Stimulated activated memory B cell treated with anti-CD40 and anti-IgM and Interleukin-4, amounts not matched to agents 10 μg/mL and 1 μg/mL and 100 μg/mL, for 72 hours (primary cell): ENCODE results near the gene WDR59.
"Not testable (repeated sequence)": the region's sequence is repeated elsewhere in the genome, so short reads cannot be mapped to it uniquely, and the experiment has no call there.

Experiments
- ATAC-seq: fragments of 150-1000 bp; cut with Tn5 transposase; 2 replicates; pipeline ENCODE4 v1.10.0; 2021
- H3K27ac Mint-ChIP-seq: one replicate; pipeline ENCODE4 v1.8.0; 2022; ENCODE audit warnings: mild to moderate bottlenecking, mixed read lengths
- H3K27me3 Mint-ChIP-seq: one replicate; pipeline ENCODE4 v1.8.0; 2022; ENCODE audit warnings: mixed read lengths
- H3K36me3 Mint-ChIP-seq: one replicate; pipeline ENCODE4 v1.8.0; 2022; ENCODE audit warnings: mixed read lengths
- H3K4me1 Mint-ChIP-seq: one replicate; pipeline ENCODE4 v1.8.0; 2022; ENCODE audit warnings: mixed read lengths
- H3K4me3 Mint-ChIP-seq: one replicate; pipeline ENCODE4 v1.8.0; 2022; ENCODE audit warnings: mild to moderate bottlenecking, moderate library complexity, mixed read lengths
- H3K9me3 Mint-ChIP-seq: one replicate; pipeline ENCODE4 v1.8.0; 2022; ENCODE audit warnings: mixed read lengths

Gene WDR59

GRCh38 chr16:74999609-75000480, 14.9 kb upstream of the WDR59 start:
- no peak overlapping the region for H3K27ac Mint-ChIP-seq

GRCh38 chr16:74999219-74999608, 14.3 kb upstream of the WDR59 start:
- Mint-ChIP-seq H3K36me3 (no peaks in the 10 kb centered on the region), H3K27ac (no peak overlapping the region), H3K9me3 (no peaks in the 10 kb centered on the region), H3K4me3 (peak overlapping the region; percentile 75), H3K27me3 (peaks cover 59% of the 10 kb centered on the region), H3K4me1 (peaks cover 21% of the 10 kb centered on the region)
- ATAC-seq: peak; percentile 72

More at GRCh38 chr16:74999609-75000480, 14.9 kb upstream of the WDR59 start:
- Mint-ChIP-seq H3K36me3 (no peaks in the 10 kb centered on the region), H3K4me1 (peaks cover 21% of the 10 kb centered on the region), H3K27me3 (peaks cover 57% of the 10 kb centered on the region), H3K9me3 (no peaks in the 10 kb centered on the region), H3K4me3 (peak overlapping the region; percentile 75)
- ATAC-seq: peak; percentile 4

- H3K4me1 Mint-ChIP-seq: peaks cover 21% of the 10 kb centered on the region
- H3K27ac Mint-ChIP-seq: no peak within 1 kb of the TSS
- H3K9me3 Mint-ChIP-seq: no peaks in the 10 kb centered on the region
- peak; percentile 86 for ATAC-seq
- peak within 1 kb of the TSS; percentile 75 for H3K4me3 Mint-ChIP-seq
- no peaks in the 10 kb centered on the region for H3K36me3 Mint-ChIP-seq
- H3K27me3 Mint-ChIP-seq: peaks cover 59% of the 10 kb centered on the region
Measured at GRCh38 chr16:74998481-74999218, 13.7 kb upstream of the WDR59 start, which contains the start of gene ZNRF1. Gene ZNRF1, plus strand, starts transcription at chr16:74999024. Its CDS starts 648 bp downstream, at chr16:74999672.

- peaks cover 21% of the 10 kb centered on the region for H3K4me1 Mint-ChIP-seq
- no peak overlapping the region for H3K4me3 Mint-ChIP-seq
- no peaks in the 10 kb centered on the region for H3K9me3 Mint-ChIP-seq
- no peak for ATAC-seq
- H3K27ac Mint-ChIP-seq: no peak overlapping the region
- H3K27me3 Mint-ChIP-seq: peaks cover 48% of the 10 kb centered on the region
- H3K36me3 Mint-ChIP-seq: no peaks in the 10 kb centered on the region
Measured at GRCh38 chr16:74997042-74997491, 12.1 kb upstream of the WDR59 start.

- peaks cover 19% of the 10 kb centered on the region for H3K4me1 Mint-ChIP-seq
- H3K36me3 Mint-ChIP-seq: no peaks in the 10 kb centered on the region
- H3K27ac Mint-ChIP-seq: no peak overlapping the region
- peaks cover 43% of the 10 kb centered on the region for H3K27me3 Mint-ChIP-seq
- ATAC-seq: no peak
- H3K4me3 Mint-ChIP-seq: no peak overlapping the region
- H3K9me3 Mint-ChIP-seq: no peaks in the 10 kb centered on the region
Measured at GRCh38 chr16:74995986-74996385, 11.1 kb upstream of the WDR59 start.

GRCh38 chr16:74991593-74992403, 6.9 kb upstream of the WDR59 start:
- H3K4me1 Mint-ChIP-seq: no peaks in the 10 kb centered on the region
- H3K27me3 Mint-ChIP-seq: peaks cover 25% of the 10 kb centered on the region
- H3K9me3 Mint-ChIP-seq: no peaks in the 10 kb centered on the region
- H3K36me3 Mint-ChIP-seq: no peaks in the 10 kb centered on the region
- no peak for ATAC-seq
- H3K27ac Mint-ChIP-seq: no peak overlapping the region
- no peak overlapping the region for H3K4me3 Mint-ChIP-seq

GRCh38 chr16:74991268-74991592, 6.3 kb upstream of the WDR59 start:
- Mint-ChIP-seq H3K4me1 (no peaks in the 10 kb centered on the region), H3K27me3 (peaks cover 19% of the 10 kb centered on the region), H3K9me3 (no peaks in the 10 kb centered on the region), H3K4me3 (no peak overlapping the region), H3K36me3 (no peaks in the 10 kb centered on the region), H3K27ac (no peak overlapping the region)
- ATAC-seq: no peak

GRCh38 chr16:74990832-74991231, 5.9 kb upstream of the WDR59 start:
- Mint-ChIP-seq H3K36me3 (no peaks in the 10 kb centered on the region), H3K9me3 (no peaks in the 10 kb centered on the region), H3K4me3 (no peak overlapping the region), H3K4me1 (no peaks in the 10 kb centered on the region), H3K27me3 (peaks cover 15% of the 10 kb centered on the region), H3K27ac (no peak overlapping the region)
- no peak for ATAC-seq

- not testable (repeated sequence) for ATAC-seq, H3K4me3 Mint-ChIP-seq
Measured at GRCh38 chr16:74989864-74990263, 4.9 kb upstream of the WDR59 start.

GRCh38 chr16:74987027-74987681, 2.2 kb upstream of the WDR59 start:
- no peaks in the 10 kb centered on the region for H3K9me3 Mint-ChIP-seq
- no peaks in the 10 kb centered on the region for H3K36me3 Mint-ChIP-seq
- ATAC-seq: no peak
- H3K4me1 Mint-ChIP-seq: peaks cover 8% of the 10 kb centered on the region
- H3K4me3 Mint-ChIP-seq: no peak overlapping the region
- H3K27me3 Mint-ChIP-seq: no peaks in the 10 kb centered on the region
- no peak overlapping the region for H3K27ac Mint-ChIP-seq

More at GRCh38 chr16:74989864-74990263, 4.9 kb upstream of the WDR59 start:
- H3K27me3 Mint-ChIP-seq: peaks cover 11% of the 10 kb centered on the region
- H3K9me3 Mint-ChIP-seq, H3K27ac Mint-ChIP-seq, H3K36me3 Mint-ChIP-seq, H3K4me1 Mint-ChIP-seq: not testable (repeated sequence)

- Mint-ChIP-seq H3K9me3 (no peaks in the 10 kb centered on the region), H3K27me3 (no peaks in the 10 kb centered on the region), H3K36me3 (no peaks in the 10 kb centered on the region), H3K27ac (peak overlapping the region; percentile 62), H3K4me3 (peak overlapping the region; percentile 83), H3K4me1 (peaks cover 8% of the 10 kb centered on the region)
- ATAC-seq: no peak
Measured at GRCh38 chr16:74984194-74984528, 762 bp downstream of the WDR59 start.

GRCh38 chr16:74982256-74982655, 2.7 kb downstream of the WDR59 start:
- Mint-ChIP-seq H3K9me3 (no peaks in the 10 kb centered on the region), H3K4me3 (no peak overlapping the region), H3K4me1 (peaks cover 8% of the 10 kb centered on the region), H3K27me3 (no peaks in the 10 kb centered on the region), H3K27ac (no peak overlapping the region), H3K36me3 (peaks cover 11% of the 10 kb centered on the region)
- no peak for ATAC-seq

- Mint-ChIP-seq H3K4me3 (no peak overlapping the region), H3K27me3 (no peaks in the 10 kb centered on the region), H3K9me3 (no peaks in the 10 kb centered on the region), H3K36me3 (peaks cover 19% of the 10 kb centered on the region), H3K4me1 (no peaks in the 10 kb centered on the region), H3K27ac (no peak overlapping the region)
- no peak for ATAC-seq
Measured at GRCh38 chr16:74975591-74975990, 9.3 kb downstream of the WDR59 start.

GRCh38 chr16:74973304-74973703, 11.6 kb downstream of the WDR59 start:
- Mint-ChIP-seq H3K27ac (no peak overlapping the region), H3K4me3 (no peak overlapping the region), H3K4me1 (peaks cover 19% of the 10 kb centered on the region), H3K9me3 (no peaks in the 10 kb centered on the region), H3K27me3 (no peaks in the 10 kb centered on the region), H3K36me3 (peaks cover 15% of the 10 kb centered on the region)
- no peak for ATAC-seq

- Mint-ChIP-seq H3K9me3 (no peaks in the 10 kb centered on the region), H3K4me3 (no peak overlapping the region), H3K27ac (no peak overlapping the region), H3K4me1 (no peaks in the 10 kb centered on the region), H3K36me3 (peaks cover 80% of the 10 kb centered on the region), H3K27me3 (no peaks in the 10 kb centered on the region)
- ATAC-seq: no peak
Measured at GRCh38 chr16:74954763-74955162, 30.2 kb downstream of the WDR59 start.
